K562 (cell line): ENCODE data around the gene AHCYL1.

Source experiments
- EGR1 ChIP-seq: fragments of 450-650 bp; conservative IDR thresholded peaks from 2 replicates; pipeline ENCODE4 v1.6.1; 2017; ENCODE audit warnings: mild to moderate bottlenecking
- ELF4 ChIP-seq: fragments of 450-650 bp; formaldehyde crosslinking; IDR thresholded peaks from 2 replicates; pipeline ENCODE4 v1.4.0; 2022; ENCODE audit warnings: missing genetic modification characterization
- POLR2A ChIP-seq: fragments of 450-650 bp; conservative IDR thresholded peaks from 2 replicates; pipeline ENCODE4 v1.6.1; 2016
- SMC3 ChIP-seq: conservative IDR thresholded peaks from 2 replicates; pipeline ENCODE4 v1.6.1; 2011; ENCODE audit warnings: low read depth, low read length, improper control_type of control experiment; ENCODE audit not compliant: insufficient read depth
- THRAP3 ChIP-seq: fragments of 450-650 bp; IDR thresholded peaks from 2 replicates; pipeline ENCODE4 v1.6.1; 2016; ENCODE audit warnings: mild to moderate bottlenecking, inconsistent platforms, borderline replicate concordance
- TF ChIP-seq, protein P1 (sequence below): IDR thresholded peaks from 2 replicates; pipeline ENCODE4 v1.6.1; 2011; ENCODE audit not compliant: insufficient read length; ENCODE audit errors: extremely low read depth
- TF ChIP-seq, protein P2 (sequence below): sonication (generic); formaldehyde crosslinking; IDR thresholded peaks from 2 replicates; pipeline ENCODE4 v1.8.1; 2023; ENCODE audit warnings: mild to moderate bottlenecking, missing genetic modification reagents

DNA sequence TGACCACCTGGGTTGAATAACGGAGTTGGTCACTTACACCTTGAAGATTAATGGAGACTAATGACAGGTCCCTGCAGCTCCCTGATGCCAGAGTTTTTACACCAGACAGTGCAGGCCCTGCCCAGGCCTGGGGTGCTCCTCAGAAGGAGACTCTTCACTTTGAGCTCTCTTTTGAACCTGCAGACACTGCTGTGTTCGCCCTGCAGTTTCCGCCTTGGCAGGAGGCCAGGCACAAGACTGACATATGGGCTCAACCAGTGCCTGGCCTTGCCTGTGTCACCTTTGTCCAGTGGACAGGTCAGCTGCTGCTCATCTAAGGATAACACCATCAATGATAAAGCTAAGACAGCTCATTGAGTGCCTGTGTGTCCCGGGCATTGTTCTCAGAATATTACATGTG, 55.1 kb downstream of the AHCYL1 start:
- TF ChIP-seq, protein P1, sequence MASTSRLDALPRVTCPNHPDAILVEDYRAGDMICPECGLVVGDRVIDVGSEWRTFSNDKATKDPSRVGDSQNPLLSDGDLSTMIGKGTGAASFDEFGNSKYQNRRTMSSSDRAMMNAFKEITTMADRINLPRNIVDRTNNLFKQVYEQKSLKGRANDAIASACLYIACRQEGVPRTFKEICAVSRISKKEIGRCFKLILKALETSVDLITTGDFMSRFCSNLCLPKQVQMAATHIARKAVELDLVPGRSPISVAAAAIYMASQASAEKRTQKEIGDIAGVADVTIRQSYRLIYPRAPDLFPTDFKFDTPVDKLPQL: no peak
- TF ChIP-seq ELF4 (CRISPR knock-in tag) (no peak), THRAP3 (no peak), POLR2A (no peak), SMC3 (no peak), EGR1 (no peak)
- TF ChIP-seq, protein P2, sequence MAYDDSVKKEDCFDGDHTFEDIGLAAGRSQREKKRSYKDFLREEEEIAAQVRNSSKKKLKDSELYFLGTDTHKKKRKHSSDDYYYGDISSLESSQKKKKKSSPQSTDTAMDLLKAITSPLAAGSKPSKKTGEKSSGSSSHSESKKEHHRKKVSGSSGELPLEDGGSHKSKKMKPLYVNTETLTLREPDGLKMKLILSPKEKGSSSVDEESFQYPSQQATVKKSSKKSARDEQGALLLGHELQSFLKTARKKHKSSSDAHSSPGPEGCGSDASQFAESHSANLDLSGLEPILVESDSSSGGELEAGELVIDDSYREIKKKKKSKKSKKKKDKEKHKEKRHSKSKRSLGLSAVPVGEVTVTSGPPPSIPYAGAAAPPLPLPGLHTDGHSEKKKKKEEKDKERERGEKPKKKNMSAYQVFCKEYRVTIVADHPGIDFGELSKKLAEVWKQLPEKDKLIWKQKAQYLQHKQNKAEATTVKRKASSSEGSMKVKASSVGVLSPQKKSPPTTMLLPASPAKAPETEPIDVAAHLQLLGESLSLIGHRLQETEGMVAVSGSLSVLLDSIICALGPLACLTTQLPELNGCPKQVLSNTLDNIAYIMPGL (CRISPR knock-in tag): no peak
